Natural killer cell (primary cell): ENCODE measurements around the gene TMEM87B. TPM values are rescaled to one million over a fixed set of nuclear protein-coding genes. Genes with fewer than 3 reads are reported as not detected.

Experiments
- ATAC-seq, 3 donors: fragments of 150-1000 bp in 2 of 3; fragments of 200-7000 bp in 1 of 3; cut with Tn5 transposase; 1 replicate in 1 of 3; 2 replicates in 2 of 3; pipeline ENCODE4 v1.10.0; 2021; ENCODE audit warnings: mild to moderate bottlenecking in 2 of 3, moderate library complexity in 2 of 3
- DNase-seq, 2 donors: peaks; one replicate each; pipeline versions ENCODE4 v3.0.0 to v3.0.0-alpha.2; 2013 to 2021; ENCODE audit warnings: mixed read lengths in 1 of 2
- H3K27ac ChIP-seq: one replicate; pipeline ENCODE4 v1.5.1; 2013; ENCODE audit warnings: mild to moderate bottlenecking, low read length
- H3K27me3 ChIP-seq: one replicate; pipeline ENCODE4 v1.6.1; 2013; ENCODE audit warnings: low read length; ENCODE audit not compliant: control insufficient read depth, insufficient read depth
- H3K36me3 ChIP-seq: one replicate; pipeline ENCODE4 v1.6.1; 2013; ENCODE audit warnings: low read length; ENCODE audit not compliant: control insufficient read depth, insufficient read depth
- H3K4me1 ChIP-seq: one replicate; pipeline ENCODE4 v1.6.1; 2013; ENCODE audit warnings: low read length; ENCODE audit not compliant: control insufficient read depth, insufficient read depth
- H3K4me3 ChIP-seq: one replicate; pipeline ENCODE4 v1.5.1; 2013; ENCODE audit warnings: low read length
- H3K9me3 ChIP-seq: one replicate; pipeline ENCODE4 v1.6.1; 2013; ENCODE audit warnings: low read length; ENCODE audit not compliant: control insufficient read depth, insufficient read depth
- H3K27ac Mint-ChIP-seq, 2 donors: one replicate each; pipeline ENCODE4 v1.8.0; 2022; ENCODE audit warnings: mild to moderate bottlenecking in 2 of 2, mixed read lengths in 2 of 2, moderate library complexity in 1 of 2
- H3K27me3 Mint-ChIP-seq, 2 donors: one replicate each; pipeline ENCODE4 v1.8.0; 2022; ENCODE audit warnings: low read depth in 2 of 2, mixed read lengths in 2 of 2
- H3K36me3 Mint-ChIP-seq: one replicate; pipeline ENCODE4 v1.8.0; 2022; ENCODE audit warnings: mixed read lengths
- H3K4me1 Mint-ChIP-seq, 2 donors: one replicate each; pipeline ENCODE4 v1.8.0; 2022; ENCODE audit warnings: mixed read lengths in 2 of 2
- H3K4me3 Mint-ChIP-seq: one replicate; pipeline ENCODE4 v1.8.0; 2022; ENCODE audit warnings: mild to moderate bottlenecking, moderate library complexity, mixed read lengths
- H3K9me3 Mint-ChIP-seq, 2 donors: one replicate each; pipeline ENCODE4 v1.8.0; 2022; ENCODE audit warnings: mixed read lengths in 2 of 2
- WGBS: methylation state at CpG from one replicate; pipeline ENCODE4 v1.1.7; 2013; ENCODE audit warnings: missing lambda C conversion rate; ENCODE audit not compliant: insufficient coverage; 5-methylcytosine and 5-hydroxymethylcytosine counted together
- intact Hi-C: fragments of 100-400 bp; cut with micrococcal nuclease; formaldehyde crosslinking; loops from one replicate; pipeline ENCODE4 v1.14.2; 2022
- total RNA-seq, 4 donors: library from RNA; stranded (reverse); fragments of 120-200 nt in 1 of 4; gene quantifications; one replicate each; pipeline versions ENCODE4 v1.2.3 to v1.2.4, GENCODE V29; 2013 to 2022
- TF ChIP-seq, protein P1 (sequence below): fragments of 200-600 bp; IDR thresholded peaks from one replicate; pipeline ENCODE4 v1.8.0; 2022; ENCODE audit warnings: antibody characterized with exemption

Gene TMEM87B
- total RNA-seq, 3 donors from 2014 or later (not counting 1 experiment from before 2014, with no cell fraction given): 9.6 to 15.7 (median 13.6) TPM

DNA sequence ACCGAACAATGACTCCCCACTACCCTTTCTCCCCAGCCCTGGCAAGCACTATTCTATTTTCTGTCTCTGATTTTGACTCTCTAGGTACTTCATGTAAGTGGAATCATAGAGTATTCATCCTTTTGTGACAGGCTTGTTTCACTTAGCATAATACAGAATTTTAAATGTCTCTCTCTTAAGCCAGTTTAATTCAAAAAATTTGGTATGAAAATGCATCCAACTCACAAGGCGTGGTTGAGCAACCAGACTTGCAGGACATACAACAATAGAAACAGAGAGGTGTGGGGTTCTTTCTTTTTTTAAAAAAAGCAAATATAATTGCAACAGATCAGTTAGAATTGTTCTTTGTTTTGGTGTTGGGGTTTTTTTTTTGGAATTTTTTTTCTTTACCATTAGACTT, 47.6 kb upstream of the TMEM87B start:
- Histone ChIP-seq H3K9me3 (no peaks in the 10 kb centered on the region), H3K4me1 (peaks cover 4% of the 10 kb centered on the region), H3K27me3 (no peaks in the 10 kb centered on the region), H3K36me3 (no peaks in the 10 kb centered on the region), H3K27ac (no peak overlapping the region), H3K4me3 (no peak overlapping the region)
- no peaks in the 10 kb centered on the region for H3K9me3 Mint-ChIP-seq
- intact Hi-C loops: no loop called here
- DNase-seq (no peak), ATAC-seq (no peak)
- peaks cover 0 to 4% of the 10 kb centered on the region in 2 donors for H3K4me1 Mint-ChIP-seq
- H3K27me3 Mint-ChIP-seq: no peaks in the 10 kb centered on the region
- no peak overlapping the region for H3K27ac Mint-ChIP-seq
- no peaks in the 10 kb centered on the region for H3K36me3 Mint-ChIP-seq
- TF ChIP-seq, protein P1, sequence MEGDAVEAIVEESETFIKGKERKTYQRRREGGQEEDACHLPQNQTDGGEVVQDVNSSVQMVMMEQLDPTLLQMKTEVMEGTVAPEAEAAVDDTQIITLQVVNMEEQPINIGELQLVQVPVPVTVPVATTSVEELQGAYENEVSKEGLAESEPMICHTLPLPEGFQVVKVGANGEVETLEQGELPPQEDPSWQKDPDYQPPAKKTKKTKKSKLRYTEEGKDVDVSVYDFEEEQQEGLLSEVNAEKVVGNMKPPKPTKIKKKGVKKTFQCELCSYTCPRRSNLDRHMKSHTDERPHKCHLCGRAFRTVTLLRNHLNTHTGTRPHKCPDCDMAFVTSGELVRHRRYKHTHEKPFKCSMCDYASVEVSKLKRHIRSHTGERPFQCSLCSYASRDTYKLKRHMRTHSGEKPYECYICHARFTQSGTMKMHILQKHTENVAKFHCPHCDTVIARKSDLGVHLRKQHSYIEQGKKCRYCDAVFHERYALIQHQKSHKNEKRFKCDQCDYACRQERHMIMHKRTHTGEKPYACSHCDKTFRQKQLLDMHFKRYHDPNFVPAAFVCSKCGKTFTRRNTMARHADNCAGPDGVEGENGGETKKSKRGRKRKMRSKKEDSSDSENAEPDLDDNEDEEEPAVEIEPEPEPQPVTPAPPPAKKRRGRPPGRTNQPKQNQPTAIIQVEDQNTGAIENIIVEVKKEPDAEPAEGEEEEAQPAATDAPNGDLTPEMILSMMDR: no peak
- H3K4me3 Mint-ChIP-seq: no peak overlapping the region
- 100% methylated on average over 1 of the region's 2 CpGs for WGBS

DNA sequence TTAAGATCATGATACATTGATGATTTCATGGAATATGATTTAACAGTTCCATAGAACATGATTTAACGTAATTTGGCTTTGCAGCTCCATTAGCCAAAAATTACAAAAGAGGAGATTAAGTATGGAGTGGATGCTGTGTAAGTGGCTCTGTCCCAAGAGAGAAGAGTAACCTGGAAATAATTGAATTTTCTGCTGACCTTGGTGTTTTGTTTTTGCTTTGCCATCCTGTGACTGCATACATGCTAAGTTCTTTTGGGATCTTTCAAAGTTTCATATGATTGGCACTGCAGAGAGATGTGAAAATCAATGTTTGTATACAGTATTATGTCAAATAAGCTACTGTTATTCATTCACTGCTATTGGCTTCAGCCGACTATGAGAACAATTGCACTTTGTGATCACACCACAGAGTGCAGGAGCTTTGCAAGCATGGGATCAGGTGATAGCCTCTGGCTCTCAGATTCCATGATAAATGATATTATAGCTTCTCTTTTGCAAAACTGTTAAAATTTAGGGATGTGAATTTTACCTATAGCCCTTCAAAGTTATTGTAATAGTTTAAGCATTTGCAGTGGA, 46.1 kb upstream of the TMEM87B start:
- DNase-seq: no peak

DNA sequence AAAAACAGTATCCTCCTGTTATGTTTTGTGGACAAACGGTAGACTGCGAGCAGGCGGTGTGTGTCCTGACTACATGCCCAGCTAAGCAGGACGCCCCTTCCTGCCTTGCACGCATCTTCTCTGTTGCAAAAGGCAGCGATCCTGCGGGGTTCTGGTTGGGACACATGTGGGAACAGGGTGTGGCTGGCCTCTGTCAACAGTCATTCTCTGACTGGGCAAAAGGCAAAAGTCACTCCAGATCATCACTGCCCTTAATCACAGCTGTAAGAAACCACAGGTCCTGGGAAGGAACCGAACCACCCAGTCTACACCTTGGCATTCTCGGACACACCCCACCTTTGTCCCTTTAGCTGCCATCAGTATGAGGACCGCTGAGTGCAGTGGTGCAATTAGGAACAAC, 44.3 kb upstream of the TMEM87B start:
- DNase-seq: no peak
- no peak overlapping the region for H3K4me3 Mint-ChIP-seq
- no peak overlapping the region for H3K4me3 ChIP-seq
- WGBS: 87% methylated on average over 10 of the region's 10 CpGs
- no peaks in the 10 kb centered on the region for H3K9me3 Mint-ChIP-seq
- intact Hi-C loops: no loop called here
- H3K36me3 Mint-ChIP-seq: no peaks in the 10 kb centered on the region
- H3K27me3 ChIP-seq: no peaks in the 10 kb centered on the region
- H3K36me3 ChIP-seq: no peaks in the 10 kb centered on the region
- no peaks in the 10 kb centered on the region for H3K9me3 ChIP-seq
- TF ChIP-seq, protein P1: no peak
- H3K27me3 Mint-ChIP-seq: peaks cover 0 to under 1% of the 10 kb centered on the region in 2 donors
- H3K27ac ChIP-seq: no peak overlapping the region
- H3K4me1 Mint-ChIP-seq: no peaks in the 10 kb centered on the region
- ATAC-seq: no peak
- H3K4me1 ChIP-seq: no peaks in the 10 kb centered on the region
- no peak overlapping the region for H3K27ac Mint-ChIP-seq

More for the DNA sequence above, 46.1 kb upstream of the TMEM87B start:
- no peaks in the 10 kb centered on the region for H3K36me3 ChIP-seq
- no peaks in the 10 kb centered on the region for H3K9me3 ChIP-seq
- H3K4me1 Mint-ChIP-seq: peaks cover 0 to 4% of the 10 kb centered on the region in 2 donors
- TF ChIP-seq, protein P1: no peak
- no peaks in the 10 kb centered on the region for H3K27me3 Mint-ChIP-seq
- no peak overlapping the region for H3K27ac Mint-ChIP-seq
- no peak overlapping the region for H3K27ac ChIP-seq
- H3K4me3 Mint-ChIP-seq: no peak overlapping the region
- 91% methylated on average over 2 of the region's 2 CpGs for WGBS
- intact Hi-C loops: no loop called here
- no peaks in the 10 kb centered on the region for H3K27me3 ChIP-seq
- H3K4me1 ChIP-seq: no peaks in the 10 kb centered on the region
- no peaks in the 10 kb centered on the region for H3K9me3 Mint-ChIP-seq
- H3K4me3 ChIP-seq: no peak overlapping the region
- no peaks in the 10 kb centered on the region for H3K36me3 Mint-ChIP-seq
- ATAC-seq: no peak

DNA sequence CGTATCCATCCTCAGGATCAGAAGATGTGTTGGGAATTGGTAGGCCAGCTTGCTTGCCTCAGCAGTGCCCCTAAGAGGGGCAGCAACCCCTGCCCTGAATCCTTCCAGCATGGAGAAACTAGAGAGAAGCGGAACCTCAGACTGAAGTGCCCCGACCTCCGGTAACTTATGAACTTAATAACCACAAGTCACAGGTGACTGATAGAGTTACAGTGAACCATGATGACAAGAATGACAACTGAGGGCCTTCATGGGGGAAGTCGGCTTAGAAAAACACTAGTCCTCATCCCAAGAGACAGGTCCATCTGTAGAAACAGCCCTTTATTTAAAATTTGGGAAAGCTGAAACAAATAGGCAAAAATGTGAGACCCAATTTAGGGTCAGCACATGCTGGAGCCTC, 42.5 kb upstream of the TMEM87B start:
- Mint-ChIP-seq H3K9me3 (no peaks in the 10 kb centered on the region), H3K36me3 (no peaks in the 10 kb centered on the region), H3K27me3 (peaks cover 0 to 10% of the 10 kb centered on the region in 2 donors), H3K27ac (no peak overlapping the region), H3K4me3 (no peak overlapping the region), H3K4me1 (no peaks in the 10 kb centered on the region)
- no peak overlapping the region for H3K4me3 ChIP-seq
- ATAC-seq (no peak), DNase-seq (no peak)
- H3K9me3 ChIP-seq: no peaks in the 10 kb centered on the region
- H3K27me3 ChIP-seq: no peaks in the 10 kb centered on the region
- H3K4me1 ChIP-seq: no peaks in the 10 kb centered on the region
- H3K27ac ChIP-seq: no peak overlapping the region
- WGBS: 94% methylated on average over 4 of the region's 5 CpGs
- intact Hi-C loops: no loop called here
- no peaks in the 10 kb centered on the region for H3K36me3 ChIP-seq
- TF ChIP-seq, protein P1: no peak
